ENCODE measurements around the gene MBD2.
"Not testable (repeated sequence)": the region's sequence is repeated elsewhere in the genome, so short reads cannot be mapped to it uniquely, and the experiment has no call there.

DNA sequence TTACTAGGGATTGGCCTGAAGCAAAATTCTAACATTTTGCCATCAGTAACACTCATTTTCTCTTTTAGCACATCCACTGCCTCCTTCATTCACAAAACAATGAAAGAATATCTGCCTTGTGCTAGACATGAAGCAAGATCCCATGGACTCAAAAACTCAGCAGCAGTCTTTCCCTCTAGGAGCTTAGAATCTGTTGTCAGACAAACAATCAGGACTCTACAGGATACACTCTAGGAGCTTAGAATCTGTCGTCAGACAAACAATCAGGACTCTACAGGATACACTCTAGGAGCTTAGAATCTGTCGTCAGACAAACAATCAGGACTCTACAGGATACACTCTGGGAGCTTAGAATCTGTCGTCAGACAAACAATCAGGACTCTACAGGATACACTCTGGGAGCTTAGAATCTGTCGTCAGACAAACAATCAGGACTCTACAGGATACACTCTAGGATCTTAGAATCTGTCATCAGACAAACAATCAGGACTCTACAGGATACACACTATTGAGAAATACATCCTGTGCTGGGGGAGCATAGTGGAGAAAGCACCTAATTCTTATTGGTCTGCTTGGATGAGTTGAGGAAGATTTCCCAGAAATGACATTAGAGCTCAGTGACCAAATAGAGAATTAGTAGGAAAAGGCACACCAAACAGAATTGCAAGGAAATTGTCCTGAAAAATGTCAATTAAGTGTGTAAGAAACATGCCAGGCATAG lies 100.6 kb downstream of the MBD2 start:
- TF ChIP-seq, protein P1, sequence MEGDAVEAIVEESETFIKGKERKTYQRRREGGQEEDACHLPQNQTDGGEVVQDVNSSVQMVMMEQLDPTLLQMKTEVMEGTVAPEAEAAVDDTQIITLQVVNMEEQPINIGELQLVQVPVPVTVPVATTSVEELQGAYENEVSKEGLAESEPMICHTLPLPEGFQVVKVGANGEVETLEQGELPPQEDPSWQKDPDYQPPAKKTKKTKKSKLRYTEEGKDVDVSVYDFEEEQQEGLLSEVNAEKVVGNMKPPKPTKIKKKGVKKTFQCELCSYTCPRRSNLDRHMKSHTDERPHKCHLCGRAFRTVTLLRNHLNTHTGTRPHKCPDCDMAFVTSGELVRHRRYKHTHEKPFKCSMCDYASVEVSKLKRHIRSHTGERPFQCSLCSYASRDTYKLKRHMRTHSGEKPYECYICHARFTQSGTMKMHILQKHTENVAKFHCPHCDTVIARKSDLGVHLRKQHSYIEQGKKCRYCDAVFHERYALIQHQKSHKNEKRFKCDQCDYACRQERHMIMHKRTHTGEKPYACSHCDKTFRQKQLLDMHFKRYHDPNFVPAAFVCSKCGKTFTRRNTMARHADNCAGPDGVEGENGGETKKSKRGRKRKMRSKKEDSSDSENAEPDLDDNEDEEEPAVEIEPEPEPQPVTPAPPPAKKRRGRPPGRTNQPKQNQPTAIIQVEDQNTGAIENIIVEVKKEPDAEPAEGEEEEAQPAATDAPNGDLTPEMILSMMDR (IDR thresholded peaks at IDR 0.05), result not testable (repeated sequence)
- not testable (repeated sequence) for TF ChIP-seq POLR2A, EP300 (IDR thresholded peaks at IDR 0.05)
